PC-3 (cell line): ENCODE data around the gene EPHA2. TPM values are rescaled to one million over a fixed set of nuclear protein-coding genes. Genes with fewer than 3 reads are reported as not detected.
A peak's percentile ranks its signal among the peaks of the same experiment; 100 is the strongest.

Experiments used
- ATAC-seq: fragments of 200-7000 bp; cut with Tn5 transposase; 2 replicates; pipeline ENCODE4 v1.9.1; 2020; ENCODE audit warnings: mild to moderate bottlenecking, moderate library complexity
- BruUV-seq: library from RNA; stranded (reverse); fragments of 400-500 nt; replicated peaks from 2 replicates; lab custom pipeline; 2021; lab: Mats Ljungman, UMichigan
- CTCF ChIA-PET: fragments of 300-600 bp; sonication (Branson Sonifier 250); formaldehyde crosslinking; loops from one replicate; lab custom pipeline; 2022; ENCODE audit warnings: antibody characterized with exemption; lab: Charles Lee
- POLR2A ChIA-PET: fragments of 300-600 bp; sonication (Branson Sonifier 250); formaldehyde crosslinking; loops from one replicate; lab custom pipeline; 2022; ENCODE audit warnings: antibody characterized with exemption; ENCODE audit not compliant: unreplicated experiment; lab: Charles Lee
- DNase-seq: peaks from one replicate; pipeline ENCODE4 v3.0.0-alpha.2; 2015
- H2AFZ ChIP-seq: fragments of 300-600 bp; sonication (generic); 2 replicates; pipeline ENCODE4 v1.6.0; 2016; ENCODE audit warnings: antibody characterized with exemption, low read length
- H3F3A ChIP-seq: fragments of 300-600 bp; sonication (generic); one replicate; pipeline ENCODE4 v1.6.0; 2017; ENCODE audit warnings: antibody characterized with exemption, low read length, control low read depth, mild to moderate bottlenecking; ENCODE audit not compliant: unreplicated experiment
- H3K27ac ChIP-seq: fragments of 300-600 bp; sonication (generic); 2 replicates; pipeline ENCODE4 v1.5.1; 2016; ENCODE audit warnings: mild to moderate bottlenecking, low read length
- H3K27me3 ChIP-seq: fragments of 300-600 bp; sonication (generic); 2 replicates; pipeline ENCODE4 v1.6.1; 2016; ENCODE audit warnings: low read length, mixed read lengths
- H3K36me3 ChIP-seq: fragments of 300-600 bp; sonication (generic); 2 replicates; pipeline ENCODE4 v1.6.1; 2016; ENCODE audit warnings: low read depth, mixed run types, low read length, mixed read lengths
- H3K4me1 ChIP-seq: fragments of 300-600 bp; sonication (generic); 2 replicates; pipeline ENCODE4 v1.5.1; 2016; ENCODE audit warnings: low read length; ENCODE audit not compliant: insufficient read depth
- H3K4me2 ChIP-seq: fragments of 300-600 bp; sonication (generic); 2 replicates; pipeline ENCODE4 v1.6.0; 2016; ENCODE audit warnings: low read length
- H3K4me3 ChIP-seq: fragments of 300-600 bp; sonication (generic); 2 replicates; pipeline ENCODE4 v1.5.1; 2016; ENCODE audit warnings: mild to moderate bottlenecking, low read length, mixed read lengths
- H3K79me2 ChIP-seq: fragments of 300-600 bp; sonication (generic); 2 replicates; pipeline ENCODE4 v1.6.1; 2017; ENCODE audit warnings: low read length, mixed read lengths
- H3K9ac ChIP-seq: fragments of 300-600 bp; sonication (generic); 2 replicates; pipeline ENCODE4 v1.6.0; 2016; ENCODE audit warnings: mild to moderate bottlenecking, low read length
- H3K9me2 ChIP-seq: fragments of 300-600 bp; sonication (generic); replicated peaks from 2 replicates; pipeline ENCODE4 v1.6.1; 2016; ENCODE audit warnings: mixed run types, low read length, mixed read lengths
- H3K9me3 ChIP-seq: fragments of 300-600 bp; sonication (generic); 2 replicates; pipeline ENCODE4 v1.6.1; 2016; ENCODE audit warnings: low read length, mixed read lengths
- H4K20me1 ChIP-seq: fragments of 300-600 bp; sonication (generic); 2 replicates; pipeline ENCODE4 v1.6.1; 2016; ENCODE audit warnings: low read length, mixed read lengths
- EZH2 ChIP-seq: fragments of 300-600 bp; sonication (generic); IDR thresholded peaks from one replicate; pipeline ENCODE4 v1.6.1; 2017; ENCODE audit warnings: antibody characterized with exemption, mild to moderate bottlenecking, low read length; ENCODE audit not compliant: unreplicated experiment
- EZH2phosphoT487 ChIP-seq: fragments of 300-600 bp; sonication (generic); IDR thresholded peaks from 2 replicates; pipeline ENCODE4 v1.6.1; 2018; ENCODE audit warnings: mild to moderate bottlenecking, antibody characterized with exemption, low read length, borderline replicate concordance
- intact Hi-C: fragments of 100-400 bp; cut with micrococcal nuclease; formaldehyde crosslinking; loops from 2 replicates; pipeline ENCODE4 v1.9.0; 2023
- total RNA-seq: library from RNA; depleted of rRNA; stranded (reverse); fragments of >200 nt; gene quantifications from 2 replicates; pipeline ENCODE4 v1.2.3, GENCODE V29; 2014
- TF ChIP-seq, protein P1 (sequence below): fragments of 300-600 bp; sonication (generic); conservative IDR thresholded peaks from 2 replicates; pipeline ENCODE4 v1.5.1; 2017; ENCODE audit warnings: antibody characterized with exemption, low read depth, mild to moderate bottlenecking, low read length

The EPHA2 gene
- total RNA-seq, 1 experiment from 2014 or later, result 459 TPM

- H3K9ac ChIP-seq, result no peak overlapping the region
- H2AFZ ChIP-seq, result no peak overlapping the region
- TF ChIP-seq EZH2 (no peak), EZH2phosphoT487 (no peak)
- TF ChIP-seq, protein P1, sequence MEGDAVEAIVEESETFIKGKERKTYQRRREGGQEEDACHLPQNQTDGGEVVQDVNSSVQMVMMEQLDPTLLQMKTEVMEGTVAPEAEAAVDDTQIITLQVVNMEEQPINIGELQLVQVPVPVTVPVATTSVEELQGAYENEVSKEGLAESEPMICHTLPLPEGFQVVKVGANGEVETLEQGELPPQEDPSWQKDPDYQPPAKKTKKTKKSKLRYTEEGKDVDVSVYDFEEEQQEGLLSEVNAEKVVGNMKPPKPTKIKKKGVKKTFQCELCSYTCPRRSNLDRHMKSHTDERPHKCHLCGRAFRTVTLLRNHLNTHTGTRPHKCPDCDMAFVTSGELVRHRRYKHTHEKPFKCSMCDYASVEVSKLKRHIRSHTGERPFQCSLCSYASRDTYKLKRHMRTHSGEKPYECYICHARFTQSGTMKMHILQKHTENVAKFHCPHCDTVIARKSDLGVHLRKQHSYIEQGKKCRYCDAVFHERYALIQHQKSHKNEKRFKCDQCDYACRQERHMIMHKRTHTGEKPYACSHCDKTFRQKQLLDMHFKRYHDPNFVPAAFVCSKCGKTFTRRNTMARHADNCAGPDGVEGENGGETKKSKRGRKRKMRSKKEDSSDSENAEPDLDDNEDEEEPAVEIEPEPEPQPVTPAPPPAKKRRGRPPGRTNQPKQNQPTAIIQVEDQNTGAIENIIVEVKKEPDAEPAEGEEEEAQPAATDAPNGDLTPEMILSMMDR, result no peak
- H3K4me3 ChIP-seq, result no peak overlapping the region
- peaks cover 37% of the 10 kb centered on the region for H4K20me1 ChIP-seq
- DNase-seq, result peak; percentile 50
- peaks cover 38% of the 10 kb centered on the region for H3K4me1 ChIP-seq
- peaks cover 3% of the 10 kb centered on the region; the same call in 1 of the 2 replicates for H3K79me2 ChIP-seq
- no peaks in the 10 kb centered on the region for H3K9me2 ChIP-seq
- H3F3A ChIP-seq, result peaks cover 35% of the 10 kb centered on the region
- no peak overlapping the region for H3K4me2 ChIP-seq
- H3K9me3 ChIP-seq, result no peaks in the 10 kb centered on the region
- H3K36me3 ChIP-seq, result peaks cover 45% of the 10 kb centered on the region
- ATAC-seq, result peak; percentile 5
- intact Hi-C loops, result no loop called here
- peak overlapping the region; percentile 58 for H3K27ac ChIP-seq
- CTCF ChIA-PET, result no interaction called here
- POLR2A ChIA-PET, result no interaction called here
- BruUV-seq, result no TSS peak
- no peaks in the 10 kb centered on the region for H3K27me3 ChIP-seq
These were observed 33.0 kb downstream of the EPHA2 start for GRCh38 chr1:16122916-16123315.

DNA sequence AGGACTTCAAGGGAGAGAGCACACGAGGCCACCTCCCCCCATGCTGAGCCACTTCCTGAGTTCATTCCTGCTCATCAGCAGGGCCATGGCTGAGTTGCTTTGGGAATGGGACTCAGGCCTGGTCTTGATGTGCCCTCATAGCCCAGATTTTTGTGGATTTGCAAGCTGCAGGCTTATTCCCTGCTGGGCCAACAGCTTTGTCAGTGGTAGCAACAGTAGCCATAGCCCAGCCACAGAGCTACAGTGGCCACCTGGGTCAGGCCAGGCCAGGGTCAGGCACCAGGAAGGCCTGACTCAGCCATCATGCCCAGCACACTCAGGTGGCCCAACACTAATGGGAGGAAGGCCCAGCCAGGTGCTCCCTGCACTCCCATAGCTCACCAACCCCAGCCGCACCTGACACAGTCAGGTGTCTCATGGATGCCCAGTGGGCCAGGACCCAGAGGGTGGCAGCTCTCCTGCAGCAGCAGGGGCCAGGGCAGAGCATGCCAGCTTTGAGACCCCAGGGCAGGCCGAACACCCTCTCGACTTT, 33.5 kb downstream of the EPHA2 start:
- H3K9me2 ChIP-seq, result no peaks in the 10 kb centered on the region
- peaks cover 3% of the 10 kb centered on the region; the same call in 1 of the 2 replicates for H3K79me2 ChIP-seq
- BruUV-seq, result no TSS peak
- H3K36me3 ChIP-seq, result peaks cover 40% of the 10 kb centered on the region
- no peaks in the 10 kb centered on the region for H3K27me3 ChIP-seq
- H3K4me1 ChIP-seq, result peaks cover 42% of the 10 kb centered on the region
- intact Hi-C loops, result no loop called here
- peaks cover 35% of the 10 kb centered on the region for H3F3A ChIP-seq
- ChIA-PET CTCF (no interaction called here), POLR2A (no interaction called here)
- H3K4me3 ChIP-seq, result no peak overlapping the region
- peak overlapping the region; percentile 58 for H3K27ac ChIP-seq
- no peaks in the 10 kb centered on the region for H3K9me3 ChIP-seq
- H3K9ac ChIP-seq, result no peak overlapping the region
- DNase-seq, result peak; percentile 38
- ATAC-seq, result peak; percentile 17
- H3K4me2 ChIP-seq, result no peak overlapping the region
- H2AFZ ChIP-seq, result no peak overlapping the region
- TF ChIP-seq, protein P1, result no peak
- TF ChIP-seq EZH2phosphoT487 (no peak), EZH2 (no peak)
- H4K20me1 ChIP-seq, result peaks cover 34% of the 10 kb centered on the region

DNA sequence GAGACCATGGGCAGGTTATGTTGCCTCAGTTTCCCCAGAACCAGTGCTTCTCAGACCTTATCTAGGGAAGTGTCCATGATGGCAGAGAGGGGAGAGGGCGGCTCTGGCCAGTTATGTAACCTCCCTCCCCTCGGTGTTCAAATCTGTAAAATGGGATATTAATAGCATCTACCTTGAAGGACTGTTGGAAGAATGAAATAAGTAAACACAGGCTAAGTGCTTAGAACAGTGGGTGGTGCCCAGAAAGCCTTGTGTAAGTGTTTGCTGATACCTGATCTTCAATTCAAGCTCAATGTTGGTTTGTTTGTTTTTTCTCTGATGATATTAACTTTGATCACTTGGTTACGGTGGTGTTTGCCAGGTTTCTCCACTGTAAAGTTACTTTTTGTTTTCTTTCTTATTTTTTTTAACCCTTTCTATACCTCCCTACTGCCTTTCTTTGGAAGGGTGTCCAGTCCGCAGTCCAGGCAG, 34.9 kb downstream of the EPHA2 start:
- ATAC-seq, result peak; percentile 44

More for the DNA sequence above, 34.9 kb downstream of the EPHA2 start:
- peaks cover 23% of the 10 kb centered on the region for H4K20me1 ChIP-seq
- peak; percentile 81 for DNase-seq
- no peaks in the 10 kb centered on the region; the same call in 1 of the 2 replicates for H3K79me2 ChIP-seq
- intact Hi-C loops, result loop anchor here (1.0 kb wide), 1 partner anchor 39 kb away; no protein-coding TSS in a partner anchor
- H3K4me2 ChIP-seq, result 0 out of 2 replicates have a peak overlapping the region, but pooled peaks have one; percentile 5
- no peak overlapping the region for H3K9ac ChIP-seq
- ChIA-PET CTCF (interaction anchor here (0.6 to 1.4 kb wide), 5 partner anchors 39 to 227 kb away, joined by 4 to 11 read pairs (median 5); no protein-coding TSS in a partner anchor), POLR2A (interaction anchor here (0.5 to 1.2 kb wide), 6 partner anchors 23 to 144 kb away, joined by 4 to 15 read pairs (median 4); no protein-coding TSS in a partner anchor)
- TF ChIP-seq, protein P1, result no peak
- TF ChIP-seq EZH2phosphoT487, result no peak
- TF ChIP-seq EZH2, result no peak
- H3K4me3 ChIP-seq, result no peak overlapping the region
- peak overlapping the region; percentile 58 for H3K27ac ChIP-seq
- H3K27me3 ChIP-seq, result no peaks in the 10 kb centered on the region
- peaks cover 42% of the 10 kb centered on the region for H3K4me1 ChIP-seq
- H2AFZ ChIP-seq, result no peak overlapping the region
- H3K9me3 ChIP-seq, result no peaks in the 10 kb centered on the region
- BruUV-seq, result TSS peak; percentile 13
- H3K36me3 ChIP-seq, result peaks cover 26% of the 10 kb centered on the region
- H3F3A ChIP-seq, result peaks cover 26% of the 10 kb centered on the region
- H3K9me2 ChIP-seq, result no peaks in the 10 kb centered on the region
